Sigmoid colon (tissue), 7 donors: ENCODE results near the gene MAPKAP1. TPM values are rescaled to one million over a fixed set of nuclear protein-coding genes. Genes with fewer than 3 reads are reported as not detected.
A peak's percentile ranks its signal among the peaks of the same experiment; 100 is the strongest.

Source experiments
- DNase-seq: peaks from one replicate; pipeline ENCODE4 v3.0.0-alpha.2; 2019
- H3K27ac ChIP-seq, 4 donors: fragments of 200-600 bp; sonication (generic); one replicate each; pipeline ENCODE4 v1.5.1; 2016 to 2019; ENCODE audit warnings: mild to moderate bottlenecking in 1 of 4
- H3K27me3 ChIP-seq, 3 donors: fragments of 200-600 bp; sonication (generic); one replicate each; pipeline ENCODE4 v1.5.1; 2019; ENCODE audit warnings: mild to moderate bottlenecking in 1 of 3
- H3K36me3 ChIP-seq, 4 donors: fragments of 200-600 bp; sonication (generic); one replicate each; pipeline ENCODE4 v1.5.1; 2016 to 2019
- H3K4me1 ChIP-seq, 4 donors: fragments of 200-600 bp; sonication (generic); one replicate each; pipeline ENCODE4 v1.5.1; 2017 to 2019
- H3K4me3 ChIP-seq, 4 donors: fragments of 200-600 bp; sonication (generic); one replicate each; pipeline ENCODE4 v1.5.1; 2017 to 2019; ENCODE audit warnings: mild to moderate bottlenecking in 2 of 4, moderate library complexity in 1 of 4
- H3K9me3 ChIP-seq, 4 donors: fragments of 200-600 bp in 3 of 4; sonication (generic) in 3 of 4; one replicate each; pipeline versions ENCODE4 v1.5.1 to v1.6.1; 2013 to 2019
- CTCF ChIP-seq, 4 experiments: fragments of 450-650 bp in 3 of 4; fragments of 200-600 bp in 1 of 4; IDR thresholded peaks; one replicate each; pipeline ENCODE4 v1.5.1; 2016 to 2019; ENCODE audit warnings: antibody characterized with exemption in 4 of 4, mild to moderate bottlenecking in 3 of 4, moderate library complexity in 2 of 4
- EP300 ChIP-seq, 4 donors: sonication (generic); formaldehyde crosslinking; IDR thresholded peaks; one replicate each; pipeline ENCODE4 v1.6.1; 2017; ENCODE audit warnings: antibody characterized with exemption in 4 of 4
- POLR2A ChIP-seq, 2 donors: fragments of 450-650 bp; IDR thresholded peaks; one replicate each; pipeline ENCODE4 v1.6.1; 2016; ENCODE audit warnings: antibody characterized with exemption in 2 of 2, mild to moderate bottlenecking in 2 of 2, moderate library complexity in 2 of 2
- POLR2AphosphoS5 ChIP-seq, 4 donors: sonication (generic); formaldehyde crosslinking; IDR thresholded peaks; one replicate each; pipeline ENCODE4 v1.6.1; 2017; ENCODE audit warnings: antibody characterized with exemption in 4 of 4
- WGBS, 2 donors: extraction: QIAGEN DNeasy Blood & Tissue Kit; methylation state at CpG; one replicate each; pipeline ENCODE4 v1.1.7; 2013; 5-methylcytosine and 5-hydroxymethylcytosine counted together
- intact Hi-C: fragments of 100-400 bp; cut with DNase I; formaldehyde crosslinking; loops from one replicate; pipeline ENCODE4 v1.15.1; 2023
- polyA plus RNA-seq, 3 donors: library from polyadenylated mRNA; stranded (reverse); fragments of 200-250 nt; gene quantifications; one replicate each; pipeline ENCODE4 v1.2.3, GENCODE V29; 2013
- total RNA-seq, 4 donors: library from RNA; depleted of rRNA; stranded (reverse); fragments of >200 nt; gene quantifications; one replicate each; pipeline ENCODE4 v1.1.0, GENCODE V29; 2016
- donor health status: healthy with polysubstance abuse.
- donor health status: Bipolar disorder and iron deficiency.
- donor health status: healthy.

The MAPKAP1 gene
- total and polyA plus RNA-seq, 7 donors: 37.2 to 155 (median 84.3) TPM

DNA sequence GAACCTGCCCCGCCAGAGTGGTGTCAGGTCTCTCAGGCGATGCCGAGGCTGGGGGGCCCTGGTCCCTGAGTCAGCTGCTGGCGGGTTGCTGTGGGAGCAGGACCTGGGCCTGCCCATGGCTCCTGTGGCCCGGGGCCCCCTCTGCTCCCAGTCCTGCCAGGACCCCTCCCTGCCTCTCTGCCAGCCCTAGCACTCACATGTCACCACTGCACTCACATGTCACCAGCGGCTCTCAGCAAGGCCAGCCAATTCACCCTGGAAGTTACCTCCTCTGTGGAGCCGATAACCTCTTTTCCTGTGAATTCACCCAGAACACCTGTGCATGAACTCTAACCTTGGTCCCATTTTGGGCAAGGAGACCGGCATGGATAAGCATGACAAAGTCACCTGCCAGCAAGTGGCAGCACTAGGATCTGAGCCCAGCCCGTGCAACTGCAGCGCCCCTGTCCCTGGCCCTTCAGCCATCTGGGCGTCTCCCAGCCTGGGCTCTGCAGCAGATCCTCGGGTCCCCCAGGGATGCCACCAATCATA is 275.2 kb downstream of the MAPKAP1 start:
- no peak overlapping the region for H3K27ac ChIP-seq
- no peak overlapping the region for H3K4me3 ChIP-seq
- no peak for TF ChIP-seq POLR2A (IDR thresholded peaks at IDR 0.05)
- no peak for TF ChIP-seq CTCF (IDR thresholded peaks at IDR 0.05)
- no peak for TF ChIP-seq POLR2AphosphoS5 (IDR thresholded peaks at IDR 0.05)
- no peak for TF ChIP-seq EP300 (IDR thresholded peaks at IDR 0.05)
- peaks cover 0 to 10% (median 0%) of the 10 kb centered on the region in 4 donors for H3K4me1 ChIP-seq
- peak; percentile 48 for DNase-seq
- peaks cover 0 to 2% (median 0%) of the 10 kb centered on the region in 4 donors for H3K36me3 ChIP-seq
- intact Hi-C loops: no loop called here
- no peaks in the 10 kb centered on the region for H3K27me3 ChIP-seq
- no peaks in the 10 kb centered on the region for H3K9me3 ChIP-seq
- WGBS, 2 donors: 64 to 75% methylated on average over 12 of the region's 12 CpGs

- no peaks in the 10 kb centered on the region for H3K36me3 ChIP-seq
- no peak overlapping the region for H3K27ac ChIP-seq
- TF ChIP-seq CTCF (IDR thresholded peaks at IDR 0.05): no peak
- TF ChIP-seq POLR2AphosphoS5 (IDR thresholded peaks at IDR 0.05): no peak
- H3K4me1 ChIP-seq: peaks cover 0 to 10% (median under 1%) of the 10 kb centered on the region in 4 donors
- 83 to 88% methylated on average over 3 of the region's 3 CpGs for WGBS, 2 donors
- H3K4me3 ChIP-seq: no peak overlapping the region
- no peaks in the 10 kb centered on the region for H3K9me3 ChIP-seq
- intact Hi-C loops: no loop called here
- no peaks in the 10 kb centered on the region for H3K27me3 ChIP-seq
- no peak for DNase-seq
Measured at GRCh38 chr9:125431012-125431305, 276.0 kb downstream of the MAPKAP1 start.

GRCh38 chr9:125430161-125431011 is 276.6 kb downstream of the MAPKAP1 start:
- 89 to 90% methylated on average over 21 of the region's 21 CpGs for WGBS, 2 donors
- no peak for TF ChIP-seq CTCF (IDR thresholded peaks at IDR 0.05)
- no peak for TF ChIP-seq EP300 (IDR thresholded peaks at IDR 0.05)
- no peak for TF ChIP-seq POLR2A (IDR thresholded peaks at IDR 0.05)
- no peak for TF ChIP-seq POLR2AphosphoS5 (IDR thresholded peaks at IDR 0.05)
- Histone ChIP-seq H3K27me3 (no peaks in the 10 kb centered on the region), H3K9me3 (no peaks in the 10 kb centered on the region), H3K4me1 (peaks cover 0 to 15% (median 4%) of the 10 kb centered on the region in 4 donors), H3K36me3 (no peaks in the 10 kb centered on the region), H3K4me3 (no peak overlapping the region), H3K27ac (no peak overlapping the region)
- intact Hi-C loops: no loop called here
- DNase-seq: peak; percentile 41

DNA sequence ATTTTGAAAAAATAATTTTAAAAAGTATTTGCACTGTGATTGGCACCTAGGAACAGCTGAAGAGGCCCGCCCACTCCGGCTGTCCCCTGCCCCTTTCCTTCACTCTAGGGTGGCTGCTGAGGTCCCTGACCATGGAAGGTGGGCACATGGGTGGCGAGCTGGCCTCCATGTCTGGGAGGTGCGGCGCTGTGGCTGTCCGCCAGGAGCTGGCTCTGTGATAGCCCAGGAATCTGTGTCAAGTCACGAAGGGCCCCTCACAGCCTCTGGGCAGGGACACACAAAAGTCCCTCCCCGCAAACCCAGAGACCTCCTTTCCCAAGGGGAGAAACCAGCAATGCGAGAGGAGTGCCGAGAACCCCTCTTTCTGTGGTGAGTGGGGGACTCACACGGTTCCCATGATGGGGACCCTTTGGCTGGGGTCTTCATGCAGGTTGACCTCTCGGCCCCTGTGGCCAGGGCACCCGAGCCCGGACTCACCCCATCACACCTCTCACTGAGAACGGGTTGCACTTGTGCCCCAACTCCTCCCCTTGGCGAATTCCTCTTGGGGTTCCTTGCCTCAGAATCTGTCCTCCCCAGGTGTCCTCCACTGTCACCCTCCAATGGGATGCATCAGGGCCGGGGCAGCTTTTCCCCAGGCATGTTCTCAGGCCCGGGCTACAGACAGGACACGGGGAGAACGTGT is 277.4 kb downstream of the MAPKAP1 start:
- no peak for DNase-seq
- no peaks in the 10 kb centered on the region for H3K36me3 ChIP-seq
- no peak for TF ChIP-seq POLR2A (IDR thresholded peaks at IDR 0.05)
- no peak for TF ChIP-seq EP300 (IDR thresholded peaks at IDR 0.05)
- no peak for TF ChIP-seq CTCF (IDR thresholded peaks at IDR 0.05)
- no peak for TF ChIP-seq POLR2AphosphoS5 (IDR thresholded peaks at IDR 0.05)
- H3K9me3 ChIP-seq: no peaks in the 10 kb centered on the region
- no peak overlapping the region for H3K4me3 ChIP-seq
- 89 to 92% methylated on average over 20 of the region's 20 CpGs for WGBS, 2 donors
- peaks cover 0 to 18% (median 7%) of the 10 kb centered on the region in 4 donors for H3K4me1 ChIP-seq
- intact Hi-C loops: no loop called here
- H3K27me3 ChIP-seq: no peaks in the 10 kb centered on the region
- H3K27ac ChIP-seq: no peak overlapping the region
